ENCODE data around the gene GUCA2B.

DNA sequence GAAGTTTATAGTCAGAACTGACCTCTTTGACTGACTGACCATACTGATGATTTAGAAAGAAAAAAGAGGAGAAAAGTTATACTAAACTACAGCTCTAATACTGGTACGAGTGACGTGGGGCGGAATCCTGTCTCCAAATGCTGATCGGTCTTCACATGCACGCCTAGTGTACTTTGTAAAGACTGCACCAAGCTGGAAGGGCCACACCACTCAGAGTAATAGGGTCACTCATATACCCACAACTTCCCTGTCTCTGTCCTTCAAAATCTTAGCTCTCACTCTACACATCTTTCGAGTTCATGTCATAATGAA, 30.7 kb downstream of the GUCA2B start:
- TF ChIP-seq, protein P1, sequence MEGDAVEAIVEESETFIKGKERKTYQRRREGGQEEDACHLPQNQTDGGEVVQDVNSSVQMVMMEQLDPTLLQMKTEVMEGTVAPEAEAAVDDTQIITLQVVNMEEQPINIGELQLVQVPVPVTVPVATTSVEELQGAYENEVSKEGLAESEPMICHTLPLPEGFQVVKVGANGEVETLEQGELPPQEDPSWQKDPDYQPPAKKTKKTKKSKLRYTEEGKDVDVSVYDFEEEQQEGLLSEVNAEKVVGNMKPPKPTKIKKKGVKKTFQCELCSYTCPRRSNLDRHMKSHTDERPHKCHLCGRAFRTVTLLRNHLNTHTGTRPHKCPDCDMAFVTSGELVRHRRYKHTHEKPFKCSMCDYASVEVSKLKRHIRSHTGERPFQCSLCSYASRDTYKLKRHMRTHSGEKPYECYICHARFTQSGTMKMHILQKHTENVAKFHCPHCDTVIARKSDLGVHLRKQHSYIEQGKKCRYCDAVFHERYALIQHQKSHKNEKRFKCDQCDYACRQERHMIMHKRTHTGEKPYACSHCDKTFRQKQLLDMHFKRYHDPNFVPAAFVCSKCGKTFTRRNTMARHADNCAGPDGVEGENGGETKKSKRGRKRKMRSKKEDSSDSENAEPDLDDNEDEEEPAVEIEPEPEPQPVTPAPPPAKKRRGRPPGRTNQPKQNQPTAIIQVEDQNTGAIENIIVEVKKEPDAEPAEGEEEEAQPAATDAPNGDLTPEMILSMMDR (conservative IDR thresholded peaks at IDR 0.05; ENCODE audit: low read depth, low read length) = no peak
- no peak for TF ChIP-seq POLR2A (IDR thresholded peaks at IDR 0.05; ENCODE audit: low read depth, low read length)
- no peak for TF ChIP-seq CHD1 (IDR thresholded peaks at IDR 0.05; ENCODE audit: low read depth, low read length)
- TF ChIP-seq BHLHE40 (IDR thresholded peaks at IDR 0.05; ENCODE audit: low read depth, low read length) = no peak
- TF ChIP-seq RAD21 (IDR thresholded peaks at IDR 0.05; ENCODE audit: low read length) = no peak
- TF ChIP-seq RFX5 (IDR thresholded peaks at IDR 0.05; ENCODE audit: low read depth, low read length) = no peak
- TF ChIP-seq SMC3 (IDR thresholded peaks at IDR 0.05; ENCODE audit: low read depth, low read length) = no peak
- TF ChIP-seq FOS (IDR thresholded peaks at IDR 0.05; ENCODE audit: low read depth, low read length) = no peak
- TF ChIP-seq, protein P2, sequence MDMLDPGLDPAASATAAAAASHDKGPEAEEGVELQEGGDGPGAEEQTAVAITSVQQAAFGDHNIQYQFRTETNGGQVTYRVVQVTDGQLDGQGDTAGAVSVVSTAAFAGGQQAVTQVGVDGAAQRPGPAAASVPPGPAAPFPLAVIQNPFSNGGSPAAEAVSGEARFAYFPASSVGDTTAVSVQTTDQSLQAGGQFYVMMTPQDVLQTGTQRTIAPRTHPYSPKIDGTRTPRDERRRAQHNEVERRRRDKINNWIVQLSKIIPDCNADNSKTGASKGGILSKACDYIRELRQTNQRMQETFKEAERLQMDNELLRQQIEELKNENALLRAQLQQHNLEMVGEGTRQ (IDR thresholded peaks at IDR 0.05; ENCODE audit: low read depth, low read length) = no peak
- TF ChIP-seq MAZ (IDR thresholded peaks at IDR 0.05; ENCODE audit: borderline replicate concordance, low read depth, low read length) = no peak
- TF ChIP-seq MAFK (IDR thresholded peaks at IDR 0.05; ENCODE audit: low read depth, low read length) = no peak
- TF ChIP-seq, protein P3, sequence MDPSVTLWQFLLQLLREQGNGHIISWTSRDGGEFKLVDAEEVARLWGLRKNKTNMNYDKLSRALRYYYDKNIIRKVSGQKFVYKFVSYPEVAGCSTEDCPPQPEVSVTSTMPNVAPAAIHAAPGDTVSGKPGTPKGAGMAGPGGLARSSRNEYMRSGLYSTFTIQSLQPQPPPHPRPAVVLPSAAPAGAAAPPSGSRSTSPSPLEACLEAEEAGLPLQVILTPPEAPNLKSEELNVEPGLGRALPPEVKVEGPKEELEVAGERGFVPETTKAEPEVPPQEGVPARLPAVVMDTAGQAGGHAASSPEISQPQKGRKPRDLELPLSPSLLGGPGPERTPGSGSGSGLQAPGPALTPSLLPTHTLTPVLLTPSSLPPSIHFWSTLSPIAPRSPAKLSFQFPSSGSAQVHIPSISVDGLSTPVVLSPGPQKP (IDR thresholded peaks at IDR 0.05; ENCODE audit: borderline replicate concordance, low read depth, low read length) = no peak

All from IMR-90 (cell line).